HCT116 (cell line): ENCODE measurements around the gene SYNGR1. TPM values are rescaled to one million over a fixed set of nuclear protein-coding genes. Genes with fewer than 3 reads are reported as not detected.

Experiments
- ATAC-seq: fragments of 200-7000 bp; cut with Tn5 transposase; 2 replicates; pipeline ENCODE4 v1.9.1; 2020; ENCODE audit warnings: mild to moderate bottlenecking, moderate library complexity
- BruUV-seq: library from RNA; stranded (reverse); fragments of 400-500 nt; replicated peaks from 2 replicates; lab custom pipeline; 2021; lab: Mats Ljungman, UMichigan
- CTCF ChIA-PET: fragments of 300-600 bp; sonication (Branson Sonifier 250); formaldehyde crosslinking; loops from one replicate; lab custom pipeline; 2021; ENCODE audit warnings: antibody characterized with exemption; lab: Charles Lee
- POLR2A ChIA-PET: fragments of 300-600, 350-600 bp; sonication (Branson Sonifier 250); formaldehyde crosslinking; loops from one replicate; lab custom pipeline; 2021; ENCODE audit warnings: antibody characterized with exemption; lab: Charles Lee
- RAD21 ChIA-PET, 2 experiments: fragments of 300-600 bp; sonication (Branson Sonifier 250); formaldehyde crosslinking; loops; one replicate each; lab custom pipeline; 2023; ENCODE audit warnings: low total read pairs in 2 of 2; ENCODE audit not compliant: uncharacterized antibody in 2 of 2, unreplicated experiment in 2 of 2, low non-redundant PET in 1 of 2; lab: Charles Lee
- DNase-seq: peaks from one replicate; pipeline ENCODE4 v3.0.0-alpha.2; 2010; ENCODE audit warnings: low read depth, low spot score
- H2AFZ ChIP-seq: fragments of 200-600 bp; shearing (Covaris generic), sonication (generic); 2 replicates; pipeline ENCODE4 v1.6.1; 2017; ENCODE audit warnings: low read depth, mixed run types, mixed read lengths, antibody characterized with exemption, low read length; ENCODE audit not compliant: poor library complexity, severe bottlenecking
- H3K27ac ChIP-seq: 2 replicates; pipeline ENCODE4 v1.5.1; 2012; ENCODE audit warnings: low read depth, low read length
- H3K27me3 ChIP-seq: fragments of 200-600 bp; sonication (generic); 2 replicates; pipeline ENCODE4 v1.6.1; 2016; ENCODE audit warnings: mixed run types, low read length, mixed read lengths; ENCODE audit not compliant: insufficient read depth
- H3K36me3 ChIP-seq, 2 experiments: fragments of 200-500 bp in 1 of 2; fragments of 200-600 bp in 1 of 2; sonication (Bioruptor generic) in 1 of 2; sonication (generic) in 1 of 2; 2 replicates each; pipeline versions ENCODE4 v1.5.1 to v1.6.1; 2014 to 2016; ENCODE audit warnings: low read length in 2 of 2, inconsistent platforms in 1 of 2, mixed read lengths in 1 of 2, mixed run types in 1 of 2; ENCODE audit not compliant: insufficient read depth in 2 of 2, control insufficient read depth in 1 of 2
- H3K4me1 ChIP-seq, 2 experiments: fragments of 200-600 bp in 1 of 2; sonication (generic) in 1 of 2; 2 replicates each; pipeline versions ENCODE4 v1.5.1 to v1.6.1; 2012 to 2017; ENCODE audit warnings: low read length in 2 of 2, inconsistent platforms in 1 of 2, mild to moderate bottlenecking in 1 of 2, mixed read lengths in 1 of 2, mixed run types in 1 of 2, moderate library complexity in 1 of 2; ENCODE audit not compliant: insufficient read depth in 2 of 2, control insufficient read depth in 1 of 2
- H3K4me2 ChIP-seq: fragments of 200-600 bp; sonication (generic); 2 replicates; pipeline ENCODE4 v1.6.1; 2017; ENCODE audit warnings: mixed run types, low read length, mixed read lengths
- H3K4me3 ChIP-seq, 2 experiments: fragments of 200-600 bp in 1 of 2; sonication (generic) in 1 of 2; replicated peaks in 1 of 2; 2 replicates each; pipeline ENCODE4 v1.5.1; 2011 to 2016; ENCODE audit warnings: low read length in 2 of 2, control low read depth in 1 of 2, low read depth in 1 of 2, mild to moderate bottlenecking in 1 of 2, mixed read lengths in 1 of 2, mixed run types in 1 of 2
- H3K79me2 ChIP-seq: fragments of 200-600 bp; sonication (generic); 2 replicates; pipeline ENCODE4 v1.6.1; 2017; ENCODE audit warnings: mild to moderate bottlenecking, mixed run types, low read length, moderate library complexity, mixed read lengths; ENCODE audit not compliant: insufficient read depth
- H3K9ac ChIP-seq: fragments of 200-600 bp; sonication (generic); 2 replicates; pipeline ENCODE4 v1.6.1; 2016; ENCODE audit warnings: low read length, mixed read lengths
- H3K9me2 ChIP-seq: fragments of 200-600 bp; sonication (generic), shearing (Covaris generic); 2 replicates; pipeline ENCODE4 v1.6.1; 2017; ENCODE audit warnings: mixed run types, mild to moderate bottlenecking, moderate library complexity; ENCODE audit not compliant: insufficient read depth
- H3K9me3 ChIP-seq, 2 experiments: fragments of 200-500 bp in 1 of 2; fragments of 200-600 bp in 1 of 2; sonication (Bioruptor generic) in 1 of 2; sonication (generic) in 1 of 2; 2 replicates each; pipeline ENCODE4 v1.6.1; 2014 to 2017; ENCODE audit warnings: low read length in 2 of 2, mixed read lengths in 2 of 2, inconsistent platforms in 1 of 2, low read depth in 1 of 2, mild to moderate bottlenecking in 1 of 2, mixed run types in 1 of 2, moderate library complexity in 1 of 2; ENCODE audit not compliant: control insufficient read depth in 1 of 2, insufficient read depth in 1 of 2
- H4K20me1 ChIP-seq: fragments of 200-600 bp; sonication (generic), shearing (Covaris generic); 2 replicates; pipeline ENCODE4 v1.6.1; 2017; ENCODE audit warnings: mixed run types, mild to moderate bottlenecking, moderate library complexity; ENCODE audit not compliant: insufficient read depth
- CBX3 ChIP-seq: IDR thresholded peaks from 2 replicates; pipeline ENCODE4 v1.6.1; 2012; ENCODE audit warnings: low read depth
- POLR2AphosphoS5 ChIP-seq: IDR thresholded peaks from 2 replicates; pipeline ENCODE4 v1.6.1; 2011; ENCODE audit warnings: mild to moderate bottlenecking, low read depth, low read length, moderate library complexity
- ZFX ChIP-seq: fragments of 450-650 bp; IDR thresholded peaks from 2 replicates; pipeline ENCODE4 v1.6.1; 2017
- intact Hi-C: fragments of 100-400 bp; cut with micrococcal nuclease; formaldehyde crosslinking; loops from 2 replicates; pipeline ENCODE4 v1.10.0; 2022
- total RNA-seq: library from RNA; stranded (reverse); gene quantifications from one replicate; pipeline ENCODE4 v1.2.1, GENCODE V29; 2021; ENCODE audit not compliant: unreplicated experiment
- TF ChIP-seq, protein P1 (sequence below), 3 experiments: fragments of 200-600 bp in 1 of 3; sonication (generic) in 1 of 3; IDR thresholded peaks in 2 of 3; conservative IDR thresholded peaks in 1 of 3; 2 replicates each; pipeline ENCODE4 v1.5.1; 2012 to 2017; ENCODE audit warnings: low read depth in 2 of 3, low read length in 2 of 3, antibody characterized with exemption in 1 of 3, borderline replicate concordance in 1 of 3, control low read depth in 1 of 3, mild to moderate bottlenecking in 1 of 3, mixed read lengths in 1 of 3, mixed run types in 1 of 3, moderate library complexity in 1 of 3; ENCODE audit not compliant: insufficient read depth in 1 of 3

Gene SYNGR1
- total RNA-seq, 1 experiment from 2014 or later = 20.7 TPM

DNA sequence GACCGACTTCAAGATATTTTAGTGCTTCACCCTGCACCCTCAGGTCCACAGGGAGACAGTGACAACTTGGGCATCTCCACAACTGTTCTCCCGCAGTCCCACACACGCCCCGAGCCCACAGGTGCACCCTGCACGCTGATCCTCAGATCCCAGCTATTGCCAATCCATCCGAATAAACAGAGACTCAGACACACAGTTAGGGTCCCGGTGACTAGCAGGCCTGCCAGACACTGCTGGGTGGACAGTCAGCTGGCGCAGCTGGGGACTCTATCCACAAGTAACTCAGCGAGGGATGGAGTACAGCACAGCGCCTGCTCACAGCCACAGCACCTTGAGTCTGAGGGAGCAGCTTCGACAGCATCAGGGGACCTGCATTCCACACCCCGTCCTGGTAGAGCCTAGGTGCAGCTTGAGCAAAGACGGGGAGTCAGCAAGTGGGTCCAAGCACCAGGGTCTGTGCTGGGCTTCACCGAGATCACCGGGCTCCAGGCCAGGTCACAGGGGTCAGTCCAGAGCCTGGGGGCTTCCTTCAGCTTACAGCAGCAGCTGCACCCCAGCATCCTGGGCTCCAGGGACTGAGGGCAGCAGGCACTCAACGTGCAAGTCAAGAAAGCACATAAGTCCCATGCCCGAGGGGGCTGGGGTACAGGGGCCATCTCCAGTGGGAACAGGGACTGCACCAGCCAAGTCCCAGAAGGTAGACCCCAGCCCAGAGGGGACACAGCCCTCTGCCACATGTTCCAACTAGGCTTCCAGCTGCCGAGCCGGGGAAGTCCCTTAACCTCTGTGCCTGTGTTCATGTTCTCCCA lies 38.0 kb upstream of the SYNGR1 start:
- Histone ChIP-seq H3K4me3 (no peak overlapping the region), H3K4me1 (peaks cover 57 to 96% of the 10 kb centered on the region in 2 experiments), H3K9ac (peak overlapping the region; percentile 26), H3K79me2 (peaks cover 39% of the 10 kb centered on the region), H2AFZ (no peak overlapping the region), H3K27ac (peak overlapping the region; percentile 42), H3K9me2 (no peaks in the 10 kb centered on the region), H3K36me3 (peaks cover 30 to 50% of the 10 kb centered on the region in 2 experiments), H3K9me3 (no peaks in the 10 kb centered on the region), H4K20me1 (peaks cover 40% of the 10 kb centered on the region; the same call in 1 of the 2 replicates), H3K27me3 (no peaks in the 10 kb centered on the region), H3K4me2 (peak overlapping the region; percentile 83)
- peak; percentile 24 for ATAC-seq
- TF ChIP-seq, protein P1, sequence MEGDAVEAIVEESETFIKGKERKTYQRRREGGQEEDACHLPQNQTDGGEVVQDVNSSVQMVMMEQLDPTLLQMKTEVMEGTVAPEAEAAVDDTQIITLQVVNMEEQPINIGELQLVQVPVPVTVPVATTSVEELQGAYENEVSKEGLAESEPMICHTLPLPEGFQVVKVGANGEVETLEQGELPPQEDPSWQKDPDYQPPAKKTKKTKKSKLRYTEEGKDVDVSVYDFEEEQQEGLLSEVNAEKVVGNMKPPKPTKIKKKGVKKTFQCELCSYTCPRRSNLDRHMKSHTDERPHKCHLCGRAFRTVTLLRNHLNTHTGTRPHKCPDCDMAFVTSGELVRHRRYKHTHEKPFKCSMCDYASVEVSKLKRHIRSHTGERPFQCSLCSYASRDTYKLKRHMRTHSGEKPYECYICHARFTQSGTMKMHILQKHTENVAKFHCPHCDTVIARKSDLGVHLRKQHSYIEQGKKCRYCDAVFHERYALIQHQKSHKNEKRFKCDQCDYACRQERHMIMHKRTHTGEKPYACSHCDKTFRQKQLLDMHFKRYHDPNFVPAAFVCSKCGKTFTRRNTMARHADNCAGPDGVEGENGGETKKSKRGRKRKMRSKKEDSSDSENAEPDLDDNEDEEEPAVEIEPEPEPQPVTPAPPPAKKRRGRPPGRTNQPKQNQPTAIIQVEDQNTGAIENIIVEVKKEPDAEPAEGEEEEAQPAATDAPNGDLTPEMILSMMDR (IDR thresholded peaks at IDR 0.05 in 2 of 3, conservative IDR thresholded peaks at IDR 0.05 in 1 of 3; ENCODE audit: borderline replicate concordance in 1 of 3, insufficient read depth in 1 of 3, low read depth in 2 of 3, low read length in 2 of 3) = no peak
- TF ChIP-seq ZFX (no peak), POLR2AphosphoS5 (peak; percentile 43; the same call in 1 of the 2 replicates), CBX3 (no peak)
- intact Hi-C loops = loop anchor here (1.0 to 2.0 kb wide), 2 partner anchors 71 to 140 kb away; no protein-coding TSS in a partner anchor
- no peak for DNase-seq
- no TSS peak for BruUV-seq
- ChIA-PET CTCF (interaction anchor here (0.6 to 4.6 kb wide), 21 partner anchors 7 to 387 kb away, joined by 3 to 63 read pairs (median 3); partner anchors contain the start of genes MIEF1, PDGFB and RPL3), POLR2A (interaction anchor here (0.7 to 3.7 kb wide), 25 partner anchors 7 to 543 kb away, joined by 3 to 54 read pairs (median 4); partner anchors contain the start of genes ATF4, PDGFB and RPL3), RAD21 (interaction anchor here (0.6 to 1.7 kb wide), 9 partner anchors 14 to 177 kb away, joined by 3 to 12 read pairs (median 5); no protein-coding TSS in a partner anchor)
